HTR-8/SVneo (cell line): ENCODE data around the gene CNKSR3.

Source experiments
- DNase-seq: peaks from one replicate; pipeline ENCODE4 v3.0.0; 2011; ENCODE audit warnings: low spot score, mixed read lengths; ENCODE audit not compliant: insufficient read length
- FAIRE-seq: peaks from 2 replicates; lab custom pipeline; 2011; peaks lifted over from hg19 to GRCh38; lab: Jason Lieb, UNC

The CNKSR3 gene

DNA sequence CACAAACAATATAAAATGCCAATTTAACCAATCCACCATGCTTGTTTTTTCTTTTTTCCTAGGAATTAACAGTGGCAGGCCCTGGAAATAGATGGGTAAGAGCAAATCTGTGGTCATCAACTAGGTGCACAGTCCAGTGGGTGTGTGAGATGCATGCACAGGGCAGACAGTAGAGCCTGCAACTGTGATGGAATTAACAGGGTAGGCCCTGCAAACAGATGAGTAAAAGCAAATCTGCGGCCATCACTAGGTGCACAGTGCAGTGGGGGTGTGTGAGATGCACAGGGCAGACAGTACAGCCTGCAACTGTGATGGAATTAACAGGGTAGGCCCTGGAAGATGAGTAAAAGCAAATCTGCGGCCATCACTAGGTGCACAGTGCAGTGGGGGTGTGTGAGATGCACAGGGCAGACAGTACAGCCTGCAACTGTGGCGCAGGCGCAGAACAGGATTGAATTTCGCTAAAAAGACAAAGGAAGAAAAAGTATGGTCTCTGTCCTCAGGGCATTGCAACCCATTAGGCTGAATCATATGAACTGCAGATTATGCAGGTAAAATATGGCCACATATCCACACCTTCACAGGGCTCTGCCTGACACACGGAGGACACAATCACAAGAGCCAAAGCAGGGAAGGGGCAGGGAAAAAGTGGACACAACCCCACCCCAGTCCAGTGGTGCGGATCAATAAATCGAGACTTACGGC, 112.8 kb downstream of the CNKSR3 start:
- DNase-seq (no peak), FAIRE-seq (no peak)

DNA sequence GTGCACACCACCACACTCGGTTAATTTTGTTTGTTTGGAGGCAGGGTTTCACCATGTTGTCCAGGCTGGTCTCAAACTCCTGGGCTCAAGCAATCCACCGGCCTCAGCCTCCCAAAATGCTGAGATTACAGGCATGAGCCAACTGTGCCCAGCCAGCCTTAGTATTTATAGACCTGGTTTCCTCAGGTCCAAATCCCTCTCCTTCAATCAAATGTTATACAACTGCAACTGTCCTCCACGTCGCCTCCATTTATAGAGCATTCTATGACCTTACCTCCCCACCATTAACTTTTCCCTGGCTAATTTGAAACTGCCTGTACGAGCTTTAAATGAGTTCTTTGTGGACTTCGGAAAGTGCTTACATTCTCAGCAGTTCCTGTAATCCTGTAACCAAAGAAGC, 114.6 kb downstream of the CNKSR3 start:
- FAIRE-seq (no peak), DNase-seq (no peak)

DNA sequence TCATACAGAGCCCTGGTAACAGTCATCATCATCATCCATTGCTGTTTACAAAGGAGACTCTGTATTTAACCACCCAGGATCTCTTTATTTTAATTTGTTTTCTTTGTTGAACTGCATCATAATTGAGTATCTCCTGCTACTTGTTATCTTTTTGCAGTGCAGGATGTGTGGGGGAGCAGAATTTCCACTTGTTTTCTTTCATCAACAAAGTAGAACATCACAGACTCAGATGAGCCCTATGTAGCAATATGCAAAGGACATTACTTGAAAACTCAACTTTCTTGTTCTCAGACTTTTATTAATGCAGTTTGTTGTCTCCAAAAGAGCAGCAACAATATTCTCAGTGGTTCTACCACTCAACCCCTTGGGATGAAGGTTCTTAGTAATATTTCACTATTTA, 115.2 kb downstream of the CNKSR3 start:
- no peak for DNase-seq
- no peak for FAIRE-seq

GRCh38 chr6:154394571-154394970, 115.9 kb downstream of the CNKSR3 start:
- no peak for FAIRE-seq

DNA sequence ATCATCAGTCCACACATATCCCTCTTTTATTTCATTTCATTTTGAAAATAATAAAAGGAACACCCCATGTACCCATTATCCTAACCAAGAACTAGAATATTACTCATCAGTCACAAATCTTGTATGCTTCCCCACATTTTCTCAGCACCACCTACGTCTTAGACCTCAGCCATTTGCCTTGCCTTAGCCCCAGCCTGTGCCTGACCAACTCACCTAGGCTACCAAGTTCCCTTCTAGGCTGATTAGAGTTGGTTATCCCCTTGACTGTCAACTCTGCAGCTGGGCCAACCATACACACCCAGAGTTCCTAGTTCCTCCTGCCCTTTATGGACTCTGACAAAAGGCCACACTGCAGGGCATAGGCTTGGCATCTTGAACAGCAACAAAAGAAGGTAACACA, 120.5 kb downstream of the CNKSR3 start:
- no peak for FAIRE-seq
- no peak for DNase-seq

More at GRCh38 chr6:154394571-154394970, 115.9 kb downstream of the CNKSR3 start:
- DNase-seq: no peak

DNA sequence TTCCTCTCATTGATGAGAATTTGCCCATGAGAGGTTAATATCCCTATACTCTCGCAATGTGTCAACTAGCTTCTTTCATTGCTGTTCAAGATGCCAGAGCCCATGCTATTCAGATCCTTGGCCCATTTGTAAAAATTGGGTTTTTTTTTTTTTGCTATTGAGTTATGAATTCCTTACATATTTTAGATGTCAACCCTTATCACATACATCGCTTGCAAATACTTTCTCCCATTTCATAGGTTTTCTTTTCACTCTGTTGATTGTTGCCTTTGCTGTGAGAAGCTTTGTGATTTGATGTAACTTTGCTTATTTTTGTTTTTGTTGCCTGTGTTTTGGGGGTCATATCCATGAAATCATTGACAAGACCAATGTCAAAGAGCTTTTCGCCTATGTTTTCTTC, 121.7 kb downstream of the CNKSR3 start:
- FAIRE-seq: no peak
- DNase-seq: no peak

DNA sequence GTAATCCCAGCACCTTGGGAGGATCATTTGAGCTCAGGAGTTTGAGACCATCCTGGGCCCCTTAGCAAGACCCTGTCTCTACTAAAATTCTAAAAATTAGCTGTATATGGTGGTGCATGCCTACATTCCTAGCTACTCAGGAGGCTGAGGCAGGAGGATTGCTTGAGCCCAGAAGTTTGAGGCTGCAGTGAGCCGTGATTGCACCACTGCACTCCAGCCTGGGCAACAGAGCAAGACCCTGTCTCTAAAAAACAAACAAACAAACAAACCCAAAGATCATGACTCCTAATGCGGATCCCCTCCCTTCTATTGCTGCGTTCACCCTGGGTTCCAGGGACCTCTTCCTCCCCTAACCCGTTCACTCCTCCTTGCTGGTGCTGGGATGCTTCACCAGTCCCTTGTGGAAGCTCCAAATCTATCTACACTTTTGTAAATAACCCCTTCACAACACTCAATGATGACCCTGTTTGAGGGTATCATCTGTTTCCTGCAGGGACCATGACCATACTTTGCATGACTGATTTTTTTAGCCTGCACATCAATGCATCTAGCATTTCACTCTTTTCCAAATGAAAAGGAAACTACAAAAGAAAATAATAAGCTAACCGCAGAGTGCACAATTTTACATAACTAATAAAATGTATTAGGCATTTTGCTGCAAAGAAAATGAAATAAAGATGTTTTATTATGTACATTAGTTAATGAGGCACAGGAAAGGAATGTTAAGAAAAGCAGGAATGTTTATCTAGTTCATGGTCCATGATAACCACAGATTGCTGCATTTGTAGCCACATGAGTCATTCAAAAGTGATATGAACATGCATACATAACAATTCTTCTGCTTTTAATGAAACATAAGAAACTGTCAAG, 123.4 kb downstream of the CNKSR3 start:
- peak; percentile 60 for FAIRE-seq
- DNase-seq: peak; percentile 54

GRCh38 chr6:154384191-154384590, 126.3 kb downstream of the CNKSR3 start:
- DNase-seq: no peak
- no peak for FAIRE-seq

DNA sequence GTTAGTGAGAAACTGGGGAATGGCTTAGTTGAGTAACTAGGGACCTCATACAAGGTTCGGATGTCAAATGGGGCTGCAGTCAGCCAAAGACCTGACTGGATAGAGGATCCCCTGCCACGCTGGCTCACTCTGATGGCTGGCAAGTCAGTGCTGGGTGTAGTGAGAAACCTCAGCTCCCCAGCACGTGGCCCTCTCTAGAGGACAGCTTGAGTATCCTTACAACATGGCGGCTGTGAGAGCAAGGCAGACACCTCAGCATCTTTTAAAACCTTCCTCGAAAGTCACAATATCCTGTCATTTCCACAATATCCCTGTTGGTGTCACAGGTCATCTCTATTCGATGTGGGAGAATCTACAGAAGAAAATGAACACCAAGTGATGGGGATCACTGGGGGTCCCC, 127.2 kb downstream of the CNKSR3 start:
- FAIRE-seq: no peak
- no peak for DNase-seq

DNA sequence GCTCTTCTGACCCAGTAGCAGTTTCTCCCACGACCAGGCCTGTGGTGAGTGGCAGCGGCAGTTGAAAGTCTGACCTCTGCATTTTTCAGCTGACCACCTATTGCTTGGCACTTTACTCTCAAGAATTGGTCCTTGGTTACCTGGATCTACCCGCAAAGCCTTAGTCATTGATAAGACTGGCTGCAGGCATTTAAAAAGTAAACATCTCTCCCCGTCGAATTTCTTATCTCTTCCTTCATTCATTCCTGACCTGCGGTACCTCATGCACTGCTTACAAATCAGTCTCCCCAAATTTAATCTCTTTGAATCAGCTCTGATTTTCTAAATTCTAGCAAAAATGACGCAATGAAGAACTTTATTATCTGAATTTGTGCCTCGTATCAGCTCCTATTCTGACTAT, 127.7 kb downstream of the CNKSR3 start:
- DNase-seq (no peak), FAIRE-seq (no peak)

GRCh38 chr6:154381548-154381947, 128.9 kb downstream of the CNKSR3 start:
- DNase-seq: no peak
- FAIRE-seq: no peak

DNA sequence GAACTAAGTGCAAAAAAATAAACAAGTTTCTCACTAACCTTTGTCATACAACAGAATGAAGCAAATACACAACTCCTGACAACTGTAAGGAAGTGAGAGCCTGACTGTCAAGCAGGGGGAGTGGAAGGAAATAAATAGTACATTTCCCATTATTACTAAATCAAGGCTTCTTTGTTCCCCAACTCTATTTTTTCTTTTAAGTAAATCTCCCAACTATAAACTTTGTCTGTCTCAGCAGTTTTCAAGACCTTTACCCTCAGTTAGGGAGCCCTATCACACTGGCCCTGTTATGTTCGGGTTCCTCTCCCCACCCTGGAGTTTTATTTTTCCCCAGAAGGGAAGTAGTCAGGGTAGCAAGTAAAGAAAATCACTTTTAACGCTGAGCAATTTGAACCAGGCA, 129.7 kb downstream of the CNKSR3 start:
- DNase-seq (no peak), FAIRE-seq (no peak)

- FAIRE-seq (no peak), DNase-seq (no peak)
Measured at GRCh38 chr6:154379585-154379984, 130.9 kb downstream of the CNKSR3 start.

GRCh38 chr6:154378518-154378917, 132.0 kb downstream of the CNKSR3 start:
- DNase-seq (no peak), FAIRE-seq (no peak)

DNA sequence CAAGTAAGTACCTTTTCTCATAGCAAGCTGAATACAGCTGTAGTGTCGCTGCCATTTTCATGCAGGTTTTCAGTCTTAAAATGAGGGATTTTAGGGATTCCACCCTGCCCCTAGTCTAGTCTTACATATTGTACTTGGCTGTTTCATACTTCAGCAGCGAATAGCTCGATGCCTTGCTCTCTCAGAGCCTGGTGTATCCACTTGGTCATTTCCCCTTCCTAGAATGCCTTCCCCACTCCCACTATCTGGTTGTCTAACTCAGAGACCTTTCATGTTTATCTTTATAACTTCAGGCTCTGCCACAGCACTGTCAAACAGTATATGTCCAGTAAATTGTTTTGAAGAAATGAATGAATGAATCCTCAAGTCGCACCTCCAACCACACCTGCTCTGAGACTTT, 132.8 kb downstream of the CNKSR3 start:
- DNase-seq (no peak), FAIRE-seq (no peak)

DNA sequence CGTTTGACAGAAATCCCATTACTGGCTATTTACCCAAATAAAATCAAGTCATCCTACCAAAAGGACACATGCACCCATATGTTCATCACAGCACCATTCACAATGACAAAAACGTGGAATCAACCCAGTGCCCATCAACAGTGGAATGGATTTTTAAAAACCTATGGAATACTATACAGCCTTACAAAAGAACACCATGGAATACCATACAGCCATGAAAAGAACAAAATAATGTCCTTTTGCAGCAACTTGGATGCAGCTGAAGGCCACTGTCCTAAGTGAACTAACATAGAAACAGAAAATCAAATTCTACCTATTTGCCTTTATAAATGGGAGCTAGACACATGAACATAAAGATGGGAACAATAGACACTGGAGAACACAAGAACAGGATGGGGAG, 136.5 kb downstream of the CNKSR3 start:
- no peak for FAIRE-seq
- no peak for DNase-seq

GRCh38 chr6:154371281-154371680, 139.2 kb downstream of the CNKSR3 start:
- DNase-seq: no peak
- FAIRE-seq: no peak

DNA sequence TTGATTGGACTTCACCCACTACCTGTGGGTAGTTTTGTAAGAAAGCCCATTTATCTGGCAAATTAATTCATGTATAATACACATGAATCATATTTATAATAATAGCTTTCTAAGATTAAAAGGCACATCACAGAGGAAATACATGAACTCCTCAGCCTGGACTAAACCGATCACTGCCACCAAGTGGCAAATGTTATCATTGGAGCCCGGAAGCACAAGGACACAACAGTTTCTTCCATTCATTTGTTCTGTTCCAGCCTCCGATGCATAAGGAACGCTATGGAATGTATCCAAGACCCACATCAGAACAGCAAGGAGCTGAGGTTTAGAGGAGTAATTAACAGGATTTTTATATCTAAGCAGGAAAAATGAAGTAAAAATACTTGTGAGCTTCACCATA, 139.9 kb downstream of the CNKSR3 start:
- DNase-seq: peak; percentile 27
- no peak for FAIRE-seq

DNA sequence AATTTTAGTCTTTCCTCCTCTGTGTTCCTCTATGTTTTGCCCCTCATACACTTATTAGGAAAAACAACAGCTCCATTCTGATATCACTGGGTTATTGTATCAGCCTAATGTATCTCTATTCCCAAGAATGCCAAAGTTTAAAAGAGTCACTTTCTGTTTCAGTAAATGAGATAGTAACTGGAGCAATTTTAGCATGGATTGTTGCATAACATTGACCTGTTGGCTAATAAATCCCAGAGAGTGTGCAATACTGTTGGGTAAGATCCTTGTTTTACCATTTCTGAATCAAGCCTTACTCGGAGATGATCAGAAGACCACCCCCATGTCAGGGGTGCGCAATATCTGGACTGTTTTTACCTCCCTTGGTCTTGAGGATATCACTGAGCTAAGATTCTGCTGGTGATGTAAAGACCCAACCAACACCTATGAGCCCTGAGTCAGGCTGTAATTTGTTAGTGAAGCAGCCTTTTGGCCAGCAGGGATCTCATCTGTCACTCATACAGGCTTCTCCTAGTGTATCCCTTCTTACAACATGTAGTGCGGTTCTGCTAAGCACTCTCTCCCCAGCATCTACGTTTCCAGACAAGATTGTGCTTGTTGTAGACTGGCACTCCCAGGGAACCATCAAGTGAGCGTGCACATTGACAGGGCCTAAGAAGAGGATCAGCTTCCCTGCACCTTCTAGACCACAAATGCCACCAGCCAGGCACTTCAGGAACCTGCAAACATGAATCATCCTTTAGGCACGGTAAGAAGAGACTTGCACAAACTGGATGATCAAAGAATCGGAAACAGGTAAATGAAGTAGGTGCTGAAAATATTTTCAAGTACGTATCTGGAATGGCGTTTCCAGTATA, 142.4 kb downstream of the CNKSR3 start:
- no peak for DNase-seq
- no peak for FAIRE-seq

- DNase-seq: no peak
- FAIRE-seq: no peak
Measured at GRCh38 chr6:154367336-154367735, 143.1 kb downstream of the CNKSR3 start.

DNA sequence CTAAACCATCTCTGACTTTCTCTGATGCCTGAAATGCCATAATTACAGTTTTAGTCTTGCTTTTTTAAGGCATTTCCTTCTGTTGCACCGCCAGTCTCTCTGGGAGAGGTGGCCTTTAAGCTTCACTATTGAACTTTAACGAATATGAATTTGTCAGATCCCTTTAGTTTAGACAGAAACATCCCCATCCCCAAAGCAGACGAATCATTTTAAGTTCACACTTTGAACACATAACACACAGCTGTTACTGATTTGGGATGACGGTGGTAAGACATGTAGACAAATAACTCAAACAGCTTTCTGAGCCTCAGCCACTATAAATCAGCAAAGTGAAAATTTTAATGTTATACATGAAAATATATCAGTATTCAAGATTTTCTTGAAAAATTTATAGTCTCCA, 146.7 kb downstream of the CNKSR3 start:
- FAIRE-seq (no peak), DNase-seq (no peak)
